Measurements from ENCODE around the gene SCTR.

SCTR gene

DNA sequence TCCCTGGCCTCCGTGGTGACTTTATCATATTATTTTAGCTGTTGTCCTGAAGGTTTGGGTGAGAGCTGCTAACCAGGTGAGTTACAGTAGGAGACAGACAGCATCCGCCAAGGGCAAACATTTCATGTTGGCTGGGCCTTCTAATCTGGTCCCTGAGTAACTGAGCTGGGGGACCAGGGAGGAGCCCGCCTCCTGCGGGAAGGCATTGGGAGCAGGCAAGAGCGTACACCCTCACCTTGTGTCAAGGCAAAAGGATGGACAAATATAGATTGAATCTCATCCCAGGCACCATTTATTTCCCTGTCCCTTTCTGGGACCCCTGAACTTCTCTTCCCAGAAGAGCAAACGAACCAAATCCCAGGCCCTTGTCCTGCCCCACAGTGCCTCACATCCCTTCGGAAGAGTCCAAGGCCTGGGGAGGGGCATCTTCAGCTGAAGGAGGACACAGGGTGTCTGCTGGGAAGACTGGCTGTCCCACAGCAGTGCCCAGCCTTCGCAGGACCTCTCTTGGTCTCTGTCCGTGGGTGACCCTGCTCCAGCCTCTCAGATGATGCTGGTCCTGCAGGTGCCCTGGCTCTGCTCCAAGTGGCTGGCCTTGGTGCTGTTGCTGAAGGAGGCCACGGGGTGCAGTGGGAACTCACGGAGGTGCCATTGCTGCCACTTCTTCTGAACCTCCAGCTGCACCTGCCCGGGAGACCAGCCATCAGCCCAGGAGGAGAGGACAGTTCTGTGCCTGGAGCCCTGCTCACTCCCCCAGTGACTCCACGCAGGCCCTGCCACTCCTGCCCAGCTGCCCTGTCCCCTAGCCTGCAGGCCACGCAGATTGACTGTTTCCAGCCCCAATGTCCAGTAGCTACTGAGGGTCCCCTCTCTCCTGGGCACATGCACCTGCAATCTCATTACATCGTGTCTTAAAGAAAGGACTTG lies 84.4 kb downstream of the SCTR start:
- Histone ChIP-seq H3K79me2 (peaks cover 15% of the 10 kb centered on the region), H3K9me3 (ENCODE audit: control insufficient read depth, low read length) (no peaks in the 10 kb centered on the region), H3K27me3 (ENCODE audit: control insufficient read depth, insufficient read depth, low read length) (no peaks in the 10 kb centered on the region), H3K4me3 (ENCODE audit: low read depth, low read length) (no peak overlapping the region), H3K4me2 (ENCODE audit: low read length) (no peak overlapping the region), H3K27ac (peak overlapping the region; percentile 81), H3K9ac (no peak overlapping the region), H2AFZ (no peak overlapping the region), H3K4me1 (peaks cover 53% of the 10 kb centered on the region), H3K36me3 (ENCODE audit: control insufficient read depth, insufficient read depth, low read length) (no peaks in the 10 kb centered on the region)
- TF ChIP-seq, protein P1, sequence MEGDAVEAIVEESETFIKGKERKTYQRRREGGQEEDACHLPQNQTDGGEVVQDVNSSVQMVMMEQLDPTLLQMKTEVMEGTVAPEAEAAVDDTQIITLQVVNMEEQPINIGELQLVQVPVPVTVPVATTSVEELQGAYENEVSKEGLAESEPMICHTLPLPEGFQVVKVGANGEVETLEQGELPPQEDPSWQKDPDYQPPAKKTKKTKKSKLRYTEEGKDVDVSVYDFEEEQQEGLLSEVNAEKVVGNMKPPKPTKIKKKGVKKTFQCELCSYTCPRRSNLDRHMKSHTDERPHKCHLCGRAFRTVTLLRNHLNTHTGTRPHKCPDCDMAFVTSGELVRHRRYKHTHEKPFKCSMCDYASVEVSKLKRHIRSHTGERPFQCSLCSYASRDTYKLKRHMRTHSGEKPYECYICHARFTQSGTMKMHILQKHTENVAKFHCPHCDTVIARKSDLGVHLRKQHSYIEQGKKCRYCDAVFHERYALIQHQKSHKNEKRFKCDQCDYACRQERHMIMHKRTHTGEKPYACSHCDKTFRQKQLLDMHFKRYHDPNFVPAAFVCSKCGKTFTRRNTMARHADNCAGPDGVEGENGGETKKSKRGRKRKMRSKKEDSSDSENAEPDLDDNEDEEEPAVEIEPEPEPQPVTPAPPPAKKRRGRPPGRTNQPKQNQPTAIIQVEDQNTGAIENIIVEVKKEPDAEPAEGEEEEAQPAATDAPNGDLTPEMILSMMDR (IDR thresholded peaks at IDR 0.05) = no peak

DNA sequence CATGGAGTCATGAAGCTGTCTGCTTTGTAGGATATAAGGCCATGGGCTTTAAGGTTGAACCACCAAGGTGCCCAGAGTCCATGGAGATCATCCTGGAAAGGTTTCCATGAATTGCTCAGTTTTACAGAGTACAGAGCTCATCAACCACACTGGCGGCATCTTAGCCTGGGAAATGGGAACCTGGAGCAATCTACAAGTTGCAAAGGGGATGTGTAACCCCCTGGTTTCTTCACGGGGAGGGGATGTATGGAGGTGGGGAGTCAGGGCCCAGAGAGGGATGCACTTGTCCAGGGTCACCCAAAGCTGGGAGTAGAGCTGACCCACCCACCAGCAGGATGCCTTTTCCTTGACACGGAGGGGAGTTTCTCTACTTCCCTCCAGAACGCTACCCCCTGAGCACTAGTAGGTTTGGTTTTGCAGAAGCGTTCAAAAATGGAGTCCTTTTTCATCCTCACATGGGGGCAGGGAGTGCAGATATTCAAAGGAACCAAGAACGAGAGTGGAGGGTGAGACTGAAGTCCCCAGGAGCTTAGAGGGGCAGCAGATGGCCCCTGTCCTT lies 85.5 kb downstream of the SCTR start:
- no peak overlapping the region for H2AFZ ChIP-seq
- H3K4me2 ChIP-seq (ENCODE audit: low read length) = no peak overlapping the region
- no peaks in the 10 kb centered on the region for H3K36me3 ChIP-seq (ENCODE audit: control insufficient read depth, insufficient read depth, low read length)
- H3K27me3 ChIP-seq (ENCODE audit: control insufficient read depth, insufficient read depth, low read length) = no peaks in the 10 kb centered on the region
- no peaks in the 10 kb centered on the region for H3K9me3 ChIP-seq (ENCODE audit: control insufficient read depth, low read length)
- no peak overlapping the region for H3K4me3 ChIP-seq (ENCODE audit: low read depth, low read length)
- H3K27ac ChIP-seq = peak overlapping the region; percentile 81
- TF ChIP-seq, protein P1 (IDR thresholded peaks at IDR 0.05) = no peak
- no peak overlapping the region for H3K9ac ChIP-seq
- peaks cover 24% of the 10 kb centered on the region for H3K79me2 ChIP-seq
- peaks cover 58% of the 10 kb centered on the region for H3K4me1 ChIP-seq

DNA sequence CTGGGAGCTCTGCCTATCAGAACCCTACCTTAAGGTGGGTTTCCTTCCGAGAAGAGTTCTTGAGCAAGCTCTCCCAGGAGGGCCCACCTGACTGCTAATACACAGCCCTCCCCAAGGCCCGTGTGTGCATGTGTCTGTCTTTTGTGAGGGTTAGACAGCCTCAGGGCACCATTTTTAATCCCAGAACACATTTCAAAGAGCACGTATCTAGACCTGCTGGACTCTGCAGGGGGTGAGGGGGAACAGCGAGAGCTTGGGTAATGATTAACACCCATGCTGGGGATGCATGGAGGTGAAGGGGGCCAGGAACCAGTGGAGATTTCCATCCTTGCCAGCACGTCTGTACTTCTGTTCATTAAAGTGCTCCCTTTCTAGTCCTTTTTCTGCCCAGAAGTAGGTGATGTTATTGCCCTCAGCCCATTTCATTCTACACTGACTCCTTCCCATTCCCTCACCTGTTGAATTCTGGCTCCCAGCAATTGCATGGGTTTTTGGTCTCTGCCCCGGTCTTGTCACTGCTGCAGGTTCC lies 86.1 kb downstream of the SCTR start:
- Histone ChIP-seq H3K4me2 (ENCODE audit: low read length) (no peak overlapping the region), H3K36me3 (ENCODE audit: control insufficient read depth, insufficient read depth, low read length) (no peaks in the 10 kb centered on the region), H3K27ac (peak overlapping the region; percentile 81), H3K9ac (no peak overlapping the region), H3K79me2 (peaks cover 30% of the 10 kb centered on the region), H3K27me3 (ENCODE audit: control insufficient read depth, insufficient read depth, low read length) (no peaks in the 10 kb centered on the region), H2AFZ (no peak overlapping the region), H3K9me3 (ENCODE audit: control insufficient read depth, low read length) (no peaks in the 10 kb centered on the region), H3K4me3 (ENCODE audit: low read depth, low read length) (no peak overlapping the region), H3K4me1 (peaks cover 58% of the 10 kb centered on the region)
- TF ChIP-seq, protein P1 (IDR thresholded peaks at IDR 0.05) = no peak

DNA sequence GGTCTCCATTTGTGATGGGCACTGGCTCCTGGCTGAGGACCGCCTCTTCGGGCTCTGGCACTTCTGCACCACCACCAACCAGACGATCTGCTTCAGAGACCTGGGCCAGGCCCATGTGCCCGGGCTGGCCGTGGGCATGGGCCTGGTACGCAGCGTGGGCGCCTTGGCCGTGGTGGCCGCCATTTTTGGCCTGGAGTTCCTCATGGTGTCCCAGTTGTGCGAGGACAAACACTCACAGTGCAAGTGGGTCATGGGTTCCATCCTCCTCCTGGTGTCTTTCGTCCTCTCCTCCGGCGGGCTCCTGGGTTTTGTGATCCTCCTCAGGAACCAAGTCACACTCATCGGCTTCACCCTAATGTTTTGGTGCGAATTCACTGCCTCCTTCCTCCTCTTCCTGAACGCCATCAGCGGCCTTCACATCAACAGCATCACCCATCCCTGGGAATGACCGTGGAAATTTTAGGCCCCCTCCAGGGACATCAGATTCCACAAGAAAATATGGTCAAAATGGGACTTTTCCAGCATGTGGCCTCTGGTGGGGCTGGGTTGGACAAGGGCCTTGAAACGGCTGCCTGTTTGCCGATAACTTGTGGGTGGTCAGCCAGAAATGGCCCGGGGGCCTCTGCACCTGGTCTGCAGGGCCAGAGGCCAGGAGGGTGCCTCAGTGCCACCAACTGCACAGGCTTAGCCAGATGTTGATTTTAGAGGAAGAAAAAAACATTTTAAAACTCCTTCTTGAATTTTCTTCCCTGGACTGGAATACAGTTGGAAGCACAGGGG lies 87.1 kb downstream of the SCTR start:
- Histone ChIP-seq H3K4me1 (peaks cover 51% of the 10 kb centered on the region), H3K9ac (no peak overlapping the region), H2AFZ (no peak overlapping the region), H3K36me3 (ENCODE audit: control insufficient read depth, insufficient read depth, low read length) (no peaks in the 10 kb centered on the region), H3K4me2 (ENCODE audit: low read length) (no peak overlapping the region), H3K79me2 (peaks cover 41% of the 10 kb centered on the region), H3K27me3 (ENCODE audit: control insufficient read depth, insufficient read depth, low read length) (no peaks in the 10 kb centered on the region), H3K9me3 (ENCODE audit: control insufficient read depth, low read length) (no peaks in the 10 kb centered on the region), H3K4me3 (ENCODE audit: low read depth, low read length) (no peak overlapping the region), H3K27ac (peak overlapping the region; percentile 50)
- TF ChIP-seq, protein P1 (IDR thresholded peaks at IDR 0.05) = no peak

Measured in parathyroid adenoma (tissue), 2 donors.